ENCODE data around the gene DCLRE1C.
A peak's percentile ranks its signal among the peaks of the same experiment; 100 is the strongest.
"Not testable (repeated sequence)": the region's sequence is repeated elsewhere in the genome, so short reads cannot be mapped to it uniquely, and the experiment has no call there.

The DCLRE1C gene

DNA sequence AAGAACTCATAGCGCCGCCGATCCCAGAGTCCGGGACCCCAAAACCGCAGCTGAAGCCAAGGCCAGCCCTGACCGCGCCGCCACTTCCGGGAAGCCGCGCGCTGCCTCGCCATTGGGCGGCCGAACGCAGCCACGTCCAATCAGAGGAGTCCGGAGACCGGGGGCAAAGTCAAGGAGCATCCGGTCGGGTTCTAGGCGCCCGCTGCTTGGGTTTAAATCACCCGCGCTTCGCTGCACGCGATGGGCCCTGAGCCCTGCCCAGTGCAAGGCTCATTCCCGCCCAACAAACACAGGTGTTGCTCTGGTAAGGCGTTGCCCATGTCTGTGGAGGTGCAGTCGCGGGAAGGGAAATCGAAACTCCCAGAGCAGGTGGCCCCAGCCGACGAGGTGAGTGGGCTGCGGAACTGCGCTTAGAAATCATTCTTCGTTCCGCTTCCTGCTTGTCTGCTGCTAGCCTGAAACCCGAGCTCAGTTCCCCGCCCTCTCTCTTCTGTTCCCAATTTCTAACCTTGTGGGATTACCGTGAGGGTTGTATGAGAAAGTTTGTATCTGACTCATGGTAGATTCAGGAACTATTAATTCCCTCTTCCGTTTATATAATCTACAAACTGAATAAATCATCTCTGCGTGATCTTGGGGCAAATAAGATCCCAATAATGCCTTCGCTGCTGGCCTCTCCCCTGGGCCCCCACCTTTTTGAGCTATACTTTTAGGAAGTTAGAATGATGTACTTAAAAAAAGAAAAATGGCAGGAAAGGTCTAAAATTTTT is at the start of gene DCLRE1C:
DCLRE1C (minus strand) TSS at position 96 of the 770 bp plus-strand sequence; CDS start at position 10, 86 bp downstream.
- peak; percentile 87 for DNase-seq

DNA sequence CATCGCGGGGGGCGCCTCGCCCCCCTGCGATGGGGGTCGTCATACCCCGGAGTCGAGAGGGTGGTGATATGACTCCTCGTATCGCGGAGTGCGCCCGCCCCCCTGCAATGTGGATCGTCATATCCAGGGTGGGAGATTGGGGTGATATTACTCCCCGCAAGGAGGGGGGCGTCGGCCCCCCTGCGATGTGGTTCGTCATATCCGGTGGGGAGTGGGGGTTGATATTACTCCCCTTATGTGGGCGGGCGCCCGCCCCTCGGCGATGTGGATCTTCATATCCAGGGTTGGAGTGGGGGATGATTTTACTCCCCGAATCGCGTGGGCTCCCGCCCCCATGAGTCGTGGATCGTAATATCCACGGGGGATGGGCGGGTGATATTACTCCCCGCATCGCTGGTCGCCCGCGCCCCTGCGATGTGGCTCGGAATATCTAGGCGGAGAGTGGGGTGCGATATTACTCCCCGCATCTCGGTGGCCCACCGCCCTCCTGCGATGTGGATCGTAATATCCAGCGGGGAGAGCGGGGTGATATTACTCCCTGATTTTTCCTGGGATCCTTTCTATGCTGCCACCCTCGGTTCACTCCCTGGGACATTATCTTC is 42.2 kb upstream of the DCLRE1C start:
- no peak for DNase-seq

DNA sequence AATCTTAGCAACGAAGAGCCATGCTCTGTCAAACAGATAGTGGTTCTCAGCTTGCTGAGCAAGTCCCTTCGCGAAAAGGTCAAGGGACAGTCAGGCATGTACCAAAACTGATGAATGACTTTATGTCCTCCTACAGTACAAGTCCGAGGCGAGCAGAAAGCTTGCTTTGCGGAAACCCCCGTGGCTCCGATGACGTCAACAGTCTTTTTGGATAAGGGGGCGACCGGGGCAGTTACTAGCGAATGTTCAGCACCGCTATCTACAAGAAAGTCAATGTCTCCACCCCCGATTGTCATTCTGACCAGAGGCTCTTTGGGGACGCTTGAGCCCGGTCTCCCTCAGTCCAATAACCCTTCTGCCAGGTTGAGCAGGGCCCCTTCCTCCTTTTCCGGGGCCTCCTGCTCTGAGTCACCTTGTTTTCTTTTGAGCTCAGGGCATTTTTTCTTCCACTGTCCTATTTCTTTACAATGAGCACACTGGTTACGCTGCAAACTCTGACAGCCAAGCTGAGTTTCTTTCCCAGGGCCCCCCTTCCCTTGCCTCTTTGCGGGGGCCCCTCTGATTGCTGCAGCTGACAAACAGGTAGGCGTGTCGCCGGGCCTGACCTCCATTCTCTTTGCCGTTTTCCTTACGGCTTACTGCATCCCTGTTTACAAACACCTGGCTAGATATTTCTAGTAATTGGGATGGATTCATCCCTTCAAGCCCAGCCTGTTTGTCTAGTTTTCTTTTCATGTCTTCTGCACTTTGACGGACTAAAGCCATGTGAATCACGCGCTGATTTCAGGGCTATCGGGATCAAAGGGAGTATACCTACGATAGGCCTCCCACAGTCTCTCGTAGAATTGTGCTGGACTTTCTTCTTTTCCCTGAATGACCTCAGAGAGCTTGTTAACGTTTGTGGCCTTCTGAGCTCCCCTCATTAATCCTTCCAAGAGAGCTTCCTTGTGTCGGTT is 39.9 kb upstream of the DCLRE1C start:
- DNase-seq, result not testable (repeated sequence)

DNA sequence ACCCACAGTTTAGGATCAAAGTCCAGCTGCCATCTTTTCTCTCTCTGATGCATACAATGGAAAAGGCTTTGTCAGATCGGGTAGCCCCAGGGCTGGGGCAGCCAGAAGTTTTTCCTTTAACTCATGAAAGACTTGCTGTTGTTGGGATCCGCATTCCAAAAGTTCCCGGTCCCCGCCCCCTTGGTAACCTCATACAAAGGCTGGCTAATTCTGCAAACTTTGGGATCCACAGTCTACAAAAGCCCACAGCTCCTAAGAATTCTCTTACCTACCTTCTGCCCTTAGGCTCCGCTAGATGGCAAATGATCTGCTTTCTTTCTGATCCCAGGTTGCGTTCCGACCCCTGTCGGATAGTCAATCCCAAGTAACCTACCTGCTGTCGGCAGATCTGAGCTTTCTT is 38.4 kb upstream of the DCLRE1C start:
- not testable (repeated sequence) for DNase-seq

DNA sequence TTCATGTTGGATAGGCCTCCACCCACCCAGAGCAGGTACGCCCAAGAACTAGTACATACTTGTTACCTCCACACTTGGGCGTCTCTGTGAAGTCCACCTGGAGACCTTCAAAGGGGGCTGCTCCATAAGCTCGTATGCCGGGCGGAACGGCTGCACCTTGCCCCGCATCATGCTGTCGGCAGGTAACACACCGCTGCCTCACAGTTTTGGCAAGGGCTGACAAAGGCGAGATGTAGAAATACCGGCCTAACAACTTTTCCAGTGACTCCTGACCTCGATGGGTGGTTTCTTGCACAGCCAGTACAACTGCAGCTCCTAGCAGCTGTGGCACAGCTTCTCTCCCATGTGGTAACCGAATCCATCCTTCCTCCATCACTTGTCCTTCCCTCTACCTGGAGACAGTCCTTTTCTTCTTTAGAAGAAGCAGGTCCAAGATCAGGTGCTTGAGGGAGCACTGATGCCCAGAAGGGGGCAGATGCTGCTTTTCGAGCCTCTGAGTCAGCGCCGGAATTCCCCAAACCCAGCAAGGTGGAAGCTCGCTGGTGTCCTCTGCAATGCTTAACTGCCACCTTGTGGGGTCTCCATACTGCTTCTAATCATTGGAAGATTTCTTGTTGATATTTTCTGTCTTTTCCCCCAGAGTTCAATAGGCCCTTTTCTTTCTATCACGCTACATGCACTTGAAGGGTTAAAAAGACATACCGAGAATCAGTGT is 37.3 kb upstream of the DCLRE1C start:
- peak; percentile 76 for DNase-seq

DNA sequence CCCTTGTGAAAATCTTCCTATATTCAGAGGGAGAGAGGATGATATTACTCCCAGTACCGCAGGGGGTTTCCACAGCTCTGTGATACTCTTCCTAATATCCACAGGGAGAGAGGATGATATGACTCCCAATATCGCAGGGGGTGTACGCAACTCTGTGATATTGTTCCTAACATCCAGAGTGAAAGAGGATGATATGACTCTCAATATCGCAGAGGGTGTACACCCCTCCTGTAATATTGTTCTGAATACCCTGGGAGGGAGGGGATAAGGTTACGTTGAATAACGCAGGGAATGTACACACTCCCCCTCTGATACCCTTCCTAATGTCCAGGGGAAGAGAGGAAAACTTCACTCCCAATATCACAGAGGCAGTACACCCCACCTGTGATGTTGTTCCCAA is 35.7 kb upstream of the DCLRE1C start:
- not testable (repeated sequence) for DNase-seq

DNA sequence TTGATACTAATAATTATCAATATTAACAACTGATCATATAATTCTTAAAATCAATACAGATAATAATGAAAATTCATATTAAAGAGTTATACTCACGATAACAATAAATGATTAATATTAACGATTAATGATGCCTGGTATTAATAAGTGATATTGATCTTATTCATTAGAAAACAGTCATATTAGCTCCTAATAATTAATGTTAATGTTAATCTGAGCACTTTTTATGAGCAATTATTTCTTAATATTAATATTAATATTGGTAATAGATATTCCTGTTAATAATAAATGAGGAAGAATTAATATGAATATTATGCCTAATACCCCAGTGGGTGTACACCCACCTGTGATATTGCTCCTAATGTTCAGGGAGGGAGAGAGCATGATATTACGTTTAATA is 28.8 kb upstream of the DCLRE1C start:
- DNase-seq, result no peak

DNA sequence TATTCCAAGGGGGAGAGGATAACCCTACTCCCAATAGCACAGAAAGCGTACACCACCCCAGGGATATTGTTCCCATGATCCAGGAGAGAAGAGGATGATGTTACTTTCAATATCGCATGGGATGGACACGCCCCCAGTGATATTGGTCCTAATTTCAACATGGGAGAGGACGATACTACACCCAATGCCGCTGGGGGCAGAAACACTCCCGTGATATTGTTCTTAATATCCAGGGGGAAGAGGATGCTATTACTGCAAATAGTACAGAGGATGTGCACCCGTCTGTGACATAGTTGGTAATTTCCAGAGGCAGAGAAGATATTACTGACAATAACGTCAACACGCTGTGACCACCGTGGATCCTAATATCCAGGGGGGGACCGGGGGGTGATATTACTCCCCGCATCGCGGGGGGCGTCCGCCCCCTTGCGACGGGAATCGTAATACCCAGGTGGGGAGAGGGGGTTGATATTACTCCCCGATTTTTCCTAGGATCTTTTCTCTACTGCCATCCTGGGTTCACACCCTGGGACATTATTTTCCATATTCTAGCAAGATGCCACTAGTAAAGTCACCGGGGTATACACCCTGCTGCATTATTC is 21.9 kb upstream of the DCLRE1C start:
- no peak for DNase-seq

DNA sequence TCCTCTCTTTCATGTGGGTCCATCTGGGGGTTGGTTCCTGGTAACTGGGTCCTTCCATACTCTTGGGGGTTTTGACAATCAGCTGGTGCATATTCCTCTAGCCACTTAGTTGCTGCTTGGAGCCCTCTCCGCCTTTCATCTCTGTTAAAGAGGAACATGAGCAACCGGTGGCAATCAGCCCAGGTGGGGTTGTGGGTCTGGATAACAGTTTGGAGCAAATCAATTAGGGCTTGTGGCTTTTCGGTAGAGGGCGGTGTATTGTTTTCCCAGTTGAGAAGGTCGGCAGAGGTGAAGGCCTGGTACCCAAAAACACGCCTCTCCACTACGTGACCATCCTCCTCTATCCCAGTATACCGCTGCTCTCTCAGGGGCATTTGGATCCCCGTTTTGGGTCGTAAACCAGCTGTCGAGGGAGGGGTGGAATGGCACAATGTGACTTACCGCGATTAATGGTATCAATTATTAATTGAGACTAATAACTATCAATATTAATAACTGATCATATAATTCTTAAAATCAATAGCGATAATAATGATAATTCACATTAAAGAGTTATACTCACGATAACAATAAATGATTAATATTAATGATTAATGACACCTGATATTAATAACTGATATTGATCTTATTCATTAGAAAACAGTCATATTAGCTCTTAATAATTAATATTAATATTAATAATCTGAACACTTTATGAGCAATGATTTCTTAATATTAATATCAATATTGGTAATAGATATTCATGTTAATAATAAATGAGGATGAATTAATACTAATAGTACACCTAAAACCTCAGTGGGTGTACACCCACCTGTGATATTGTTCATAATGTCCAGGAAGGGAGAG is 20.5 kb upstream of the DCLRE1C start:
- not testable (repeated sequence) for DNase-seq

DNA sequence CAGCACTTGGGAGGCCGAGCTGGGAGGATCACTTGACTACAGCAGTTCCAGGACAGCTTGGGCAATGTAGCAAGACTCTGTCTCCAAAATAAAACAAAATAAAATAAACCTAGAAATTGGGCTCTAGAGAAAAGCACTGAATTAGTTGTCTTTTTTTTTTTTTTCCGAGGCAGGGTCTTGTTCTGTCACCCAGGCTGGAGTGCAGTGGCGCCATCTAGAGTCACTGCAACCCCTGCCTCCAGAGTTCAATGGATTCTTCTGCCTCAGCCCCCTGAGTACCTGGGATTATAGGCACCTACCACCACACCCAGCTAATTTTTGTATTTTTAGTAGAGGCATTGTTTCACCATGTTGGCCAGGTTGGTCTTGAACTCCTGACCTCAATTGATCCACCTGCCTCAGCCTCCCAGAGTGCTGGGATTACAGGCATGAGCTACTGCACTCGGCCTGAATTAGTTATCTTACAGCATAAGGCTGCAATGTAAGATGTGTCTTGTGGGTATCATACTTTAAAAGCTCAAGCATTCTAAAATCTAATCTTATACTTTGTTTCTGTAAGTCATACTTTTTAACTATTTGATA is 18.1 kb upstream of the DCLRE1C start:
- peak; percentile 61 for DNase-seq

DNA sequence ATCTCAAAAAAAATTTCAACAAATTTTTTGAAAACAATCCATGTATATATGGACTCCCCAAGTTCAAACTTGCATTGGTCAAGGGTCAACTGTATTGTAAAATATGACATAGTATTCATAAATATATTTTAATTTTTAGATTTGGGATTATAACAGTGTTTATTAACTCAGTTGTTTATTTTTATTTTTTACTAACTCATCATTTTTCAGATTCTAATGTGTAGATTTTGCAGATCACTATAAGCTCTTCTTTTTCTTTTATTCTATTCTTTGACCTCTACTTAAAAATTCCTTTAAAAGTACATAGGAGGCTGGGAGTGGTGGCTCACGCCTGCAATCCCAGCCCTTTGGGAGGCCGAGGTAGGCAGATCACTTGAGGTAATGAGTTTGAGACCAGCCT is 14.0 kb upstream of the DCLRE1C start:
- no peak for DNase-seq

DNA sequence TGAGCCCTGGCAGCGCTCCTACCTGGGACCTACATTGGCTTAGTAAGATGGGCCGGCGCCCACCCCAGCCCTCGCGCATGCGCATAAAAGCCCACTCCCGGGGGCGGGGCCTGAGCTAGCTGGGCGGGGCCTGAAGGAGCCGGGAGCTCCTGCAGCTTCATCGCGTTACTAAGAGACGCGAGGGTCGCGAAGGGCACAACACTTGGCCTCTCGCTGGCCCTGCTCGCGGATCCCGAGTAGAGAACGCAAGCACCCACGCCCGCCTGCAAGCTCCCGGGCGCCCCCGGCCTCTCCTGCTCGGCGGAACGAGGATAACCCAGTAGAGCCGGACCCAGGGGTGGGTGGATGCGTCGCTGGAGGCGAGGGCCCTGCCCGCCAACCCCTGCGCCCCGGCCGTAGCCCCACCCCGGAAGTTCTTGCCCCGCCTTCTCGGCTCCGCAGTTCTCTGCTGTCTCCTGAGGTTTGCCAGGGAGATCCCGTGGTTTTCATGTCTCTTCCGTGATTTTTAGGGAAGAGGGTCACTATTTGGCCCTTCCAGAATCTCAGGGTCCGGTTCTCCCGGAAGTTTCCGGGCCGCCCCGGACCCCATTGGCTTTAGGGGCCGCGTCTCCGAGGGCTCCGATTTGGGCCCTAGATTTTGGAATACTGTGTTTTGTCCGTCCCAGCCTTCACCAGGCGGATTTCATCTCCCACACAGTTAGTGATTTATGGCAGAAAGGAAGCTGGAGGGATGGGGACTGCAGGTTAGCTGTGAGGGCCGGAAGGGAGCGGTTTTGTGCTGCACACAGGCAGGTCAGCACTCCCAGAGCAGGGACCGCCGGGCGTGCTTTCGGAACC is 5.5 kb upstream of the DCLRE1C start, which contains the start of gene MEIG1:
MEIG1 (plus strand) TSS at position 168 of the 837 bp plus-strand sequence. CDS start 7,081 bp downstream, outside the sequence.
- peak; percentile 90 for DNase-seq

DNA sequence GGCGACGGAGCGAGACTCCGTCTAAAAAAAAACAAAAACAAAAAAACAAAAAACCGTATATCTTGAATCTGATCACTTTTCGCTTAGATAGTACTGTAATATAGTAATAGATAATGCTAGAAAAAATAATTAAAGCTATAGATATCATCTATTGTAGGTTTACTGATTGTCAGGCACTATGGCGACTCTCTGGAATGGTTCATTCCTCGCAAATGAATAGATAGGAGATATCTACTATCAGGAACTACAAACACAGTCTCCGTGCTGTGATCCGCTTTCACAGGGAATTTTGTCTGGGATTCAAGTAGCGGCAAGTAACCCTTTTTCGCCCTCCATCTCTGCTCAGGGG is 5.0 kb upstream of the DCLRE1C start:
- DNase-seq, result no peak

DNA sequence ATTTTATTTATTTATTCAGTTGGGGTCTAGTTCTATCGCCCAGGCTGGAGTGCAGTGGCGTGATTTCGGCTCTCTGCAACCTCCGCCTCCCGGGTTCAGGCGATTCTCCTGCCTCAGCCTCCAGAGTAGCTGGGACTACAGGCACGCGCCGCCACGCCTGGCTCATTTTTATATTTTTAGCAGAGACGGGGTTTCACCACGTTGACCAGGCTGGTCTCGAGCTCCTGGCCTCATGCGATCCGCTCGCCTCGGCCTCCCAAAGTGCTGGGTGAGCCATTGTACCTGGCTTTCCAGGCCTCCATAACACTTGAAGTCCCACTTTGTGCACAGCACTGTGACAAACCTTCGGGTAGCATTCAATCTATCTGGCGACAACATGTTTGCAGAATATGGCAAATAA is 1.0 kb upstream of the DCLRE1C start:
- no peak for DNase-seq

DNA sequence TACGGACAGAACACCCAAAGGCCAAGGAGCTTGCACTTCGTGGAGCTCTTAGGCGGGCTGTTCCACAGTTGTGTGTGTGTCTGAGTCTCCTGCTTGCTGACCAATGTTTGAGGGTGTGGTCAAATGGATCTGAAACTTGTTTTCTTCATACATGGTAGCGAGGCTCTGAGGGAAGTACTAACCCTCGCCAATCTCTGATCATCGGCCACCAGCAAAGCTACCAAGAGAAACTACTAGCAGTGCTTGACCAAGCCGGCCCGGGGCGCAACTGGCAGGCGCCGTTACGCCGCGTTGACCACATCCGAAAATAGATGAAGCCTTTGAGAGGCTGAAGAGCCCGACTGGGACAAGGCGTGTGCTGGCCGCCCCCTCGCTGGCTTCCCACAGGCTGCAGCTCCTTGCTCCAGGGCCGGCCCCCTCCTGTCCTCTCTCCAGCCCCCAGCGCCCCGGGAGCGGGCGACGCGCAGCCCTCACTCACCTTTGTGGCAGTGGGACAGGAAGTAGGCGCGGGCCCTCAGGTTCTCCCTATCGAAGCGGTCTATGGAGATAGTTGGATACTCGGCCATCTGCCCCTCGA is 384 bp downstream of the DCLRE1C start:
- DNase-seq, result no peak

DNA sequence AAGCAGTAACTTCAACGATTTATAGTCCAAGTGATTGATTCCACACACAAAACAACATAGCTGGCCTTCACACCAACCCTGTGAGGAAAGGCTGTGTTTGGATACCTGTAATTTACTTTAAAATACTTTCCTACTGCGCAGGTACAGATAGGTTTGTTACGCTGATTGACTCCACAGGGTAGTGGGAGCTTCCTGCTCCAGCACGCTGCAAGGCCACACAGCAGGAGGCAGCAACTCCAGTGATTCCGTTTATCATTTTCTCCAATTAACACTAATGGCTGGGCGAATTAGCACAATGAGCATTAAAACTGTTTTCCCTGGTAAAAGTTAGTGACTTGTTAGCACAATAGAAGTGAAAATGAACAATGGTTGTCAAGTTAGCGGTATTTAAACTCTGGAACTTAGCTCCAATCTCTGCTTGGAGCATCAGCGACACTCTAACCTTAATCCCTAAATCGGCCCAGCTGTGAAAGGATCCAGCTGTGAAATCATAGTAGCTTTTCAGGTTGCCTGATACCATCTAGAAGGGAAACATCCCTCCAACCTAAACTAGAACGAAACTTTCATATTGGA is 959 bp downstream of the DCLRE1C start:
- no peak for DNase-seq

DNA sequence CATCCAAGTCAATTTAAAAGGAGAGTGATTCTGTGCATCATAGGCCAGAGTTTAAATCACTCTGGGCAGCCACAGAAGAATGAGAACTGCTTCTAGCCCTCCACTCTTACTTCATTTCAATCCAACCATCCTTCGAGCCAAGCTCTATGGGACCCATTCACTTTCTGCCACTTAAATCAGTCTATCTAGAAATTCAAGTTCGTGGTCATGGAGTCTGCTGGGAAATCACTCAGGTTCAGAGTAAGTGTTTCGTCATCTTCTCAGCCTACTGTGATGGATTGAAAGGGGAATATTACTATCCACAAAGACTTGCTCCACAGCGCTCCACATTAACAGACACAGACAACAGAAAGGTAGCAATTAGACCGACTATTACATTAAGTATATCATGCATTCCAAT is 4.6 kb downstream of the DCLRE1C start:
- DNase-seq, result no peak

DNA sequence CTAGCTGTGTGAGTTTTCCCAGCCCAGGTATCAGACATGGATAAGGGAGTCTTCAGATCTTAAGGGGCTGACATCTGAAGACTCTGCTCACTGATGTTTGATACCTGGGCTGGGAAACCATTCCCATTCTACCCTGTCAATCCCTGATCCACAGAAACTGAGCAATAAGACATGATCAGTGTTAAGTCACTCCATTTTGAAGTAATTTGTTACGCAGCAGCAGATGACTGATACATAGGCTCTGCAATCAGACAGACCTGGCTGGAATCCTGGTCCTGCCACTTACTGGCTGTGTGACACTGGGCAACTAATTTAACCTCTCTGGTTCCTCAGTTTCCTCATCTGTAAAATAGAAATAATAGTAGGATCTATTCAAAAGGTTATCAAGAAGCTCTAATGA is 6.6 kb downstream of the DCLRE1C start:
- no peak for DNase-seq

DNA sequence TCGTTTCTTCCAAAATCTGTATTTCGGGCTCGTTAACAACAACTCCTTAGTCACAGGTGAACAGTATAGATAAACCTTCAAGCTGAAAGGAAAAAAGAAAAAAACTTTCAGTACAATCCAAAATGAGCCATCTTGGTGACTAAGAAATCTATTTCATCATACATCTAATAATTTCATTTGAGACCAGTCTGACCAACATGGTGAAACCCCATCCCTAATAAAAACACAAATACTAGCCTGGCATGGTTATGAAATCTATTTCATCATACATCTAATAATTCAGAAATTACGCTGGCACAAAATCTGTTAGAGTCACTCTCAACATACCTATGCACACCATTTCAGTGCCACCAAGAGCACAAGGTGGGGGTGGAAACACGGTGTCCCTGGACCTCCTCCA is 8.8 kb downstream of the DCLRE1C start:
- DNase-seq, result no peak
